Gastroesophageal sphincter (tissue), 3 donors: Measurements from ENCODE around the gene SIPA1L3.

ENCODE experiments used
- CTCF ChIP-seq, 4 experiments: fragments of 200-600 bp in 2 of 4; fragments of 450-650 bp in 2 of 4; sonication (generic) in 1 of 4; IDR thresholded peaks; one replicate each; pipeline ENCODE4 v1.5.1; 2017 to 2019; ENCODE audit warnings: antibody characterized with exemption in 4 of 4, mild to moderate bottlenecking in 2 of 4, moderate library complexity in 2 of 4
- POLR2A ChIP-seq, 2 donors: fragments of 450-650 bp; IDR thresholded peaks; one replicate each; pipeline ENCODE4 v1.6.1; 2017; ENCODE audit warnings: antibody characterized with exemption in 2 of 2, mild to moderate bottlenecking in 2 of 2, moderate library complexity in 1 of 2
- POLR2AphosphoS5 ChIP-seq: sonication (generic); formaldehyde crosslinking; IDR thresholded peaks from one replicate; pipeline ENCODE4 v1.6.1; 2017; ENCODE audit warnings: antibody characterized with exemption

GRCh38 chr19:38190793-38191192 is 283.8 kb downstream of the SIPA1L3 start:
- TF ChIP-seq CTCF (IDR thresholded peaks at IDR 0.05) (no peak), POLR2A (IDR thresholded peaks at IDR 0.05) (no peak), POLR2AphosphoS5 (no peak)
